HEK293T (cell line): ENCODE data around the gene DDIT4.

ENCODE experiments used
- ARNT ChIP-seq: fragments of 450-650 bp; IDR thresholded peaks from 2 replicates; pipeline ENCODE4 v1.6.1; 2017; ENCODE audit warnings: mild to moderate bottlenecking
- BHLHE40 ChIP-seq: fragments of 450-650 bp; IDR thresholded peaks from 2 replicates; pipeline ENCODE4 v1.6.1; 2016; ENCODE audit warnings: mild to moderate bottlenecking, moderate library complexity, borderline replicate concordance
- CTBP1 ChIP-seq: fragments of 450-650 bp; IDR thresholded peaks from 2 replicates; pipeline ENCODE4 v1.6.1; 2016; ENCODE audit warnings: borderline replicate concordance
- ELF4 ChIP-seq: fragments of 450-650 bp; IDR thresholded peaks from 2 replicates; pipeline ENCODE4 v1.6.1; 2017; ENCODE audit warnings: antibody characterized with exemption
- FOXM1 ChIP-seq: fragments of 450-650 bp; IDR thresholded peaks from 2 replicates; pipeline ENCODE4 v1.6.1; 2017; ENCODE audit warnings: mild to moderate bottlenecking, borderline replicate concordance
- HDGF ChIP-seq: fragments of 450-650 bp; IDR thresholded peaks from 2 replicates; pipeline ENCODE4 v1.6.1; 2017; ENCODE audit warnings: antibody characterized with exemption, borderline replicate concordance
- L3MBTL2 ChIP-seq: fragments of 450-650 bp; conservative IDR thresholded peaks from 2 replicates; pipeline ENCODE4 v1.6.1; 2016; ENCODE audit warnings: mild to moderate bottlenecking
- NFRKB ChIP-seq: fragments of 450-650 bp; IDR thresholded peaks from 2 replicates; pipeline ENCODE4 v1.6.1; 2016; ENCODE audit warnings: mild to moderate bottlenecking, moderate library complexity
- SP1 ChIP-seq: fragments of 450-650 bp; IDR thresholded peaks from 2 replicates; pipeline ENCODE4 v1.6.1; 2017
- SUZ12 ChIP-seq: fragments of 450-650 bp; IDR thresholded peaks from 2 replicates; pipeline ENCODE4 v1.6.1; 2016; ENCODE audit warnings: mild to moderate bottlenecking
- TARDBP ChIP-seq: fragments of 450-650 bp; IDR thresholded peaks from 2 replicates; pipeline ENCODE4 v1.6.1; 2016
- TF ChIP-seq, protein P1 (sequence below): fragments of 450-650 bp; IDR thresholded peaks from 2 replicates; pipeline ENCODE4 v1.6.1; 2016

DNA sequence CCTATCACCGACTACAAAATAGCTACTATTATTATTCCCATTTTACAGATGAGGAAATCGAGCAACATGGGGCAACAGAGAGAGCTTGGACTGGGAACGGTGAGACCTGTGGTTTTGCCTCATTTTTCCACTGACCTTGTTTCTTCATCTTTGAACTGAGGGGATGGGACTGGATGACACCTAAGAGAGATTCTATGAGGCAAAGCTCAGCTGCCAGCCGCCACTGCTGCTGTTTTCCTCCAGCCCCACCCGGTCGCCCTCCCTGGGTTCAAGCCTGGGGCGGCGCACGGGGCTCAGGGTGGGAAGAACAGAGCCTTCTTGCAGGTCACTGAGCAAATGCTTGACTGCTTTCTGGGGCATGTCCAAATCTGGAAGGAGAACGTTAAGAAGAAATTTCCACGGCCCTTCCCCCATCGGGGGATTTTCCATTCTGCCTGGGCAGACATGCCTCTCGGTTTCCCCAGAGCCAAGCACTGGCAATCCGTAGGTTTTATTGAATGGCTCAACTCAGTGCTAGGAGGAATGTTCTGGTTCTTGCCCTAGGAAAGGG lies 12.3 kb downstream of the DDIT4 start:
- TF ChIP-seq TARDBP (no peak), FOXM1 (no peak), SP1 (no peak), BHLHE40 (no peak), CTBP1 (no peak), ARNT (no peak), HDGF (no peak), NFRKB (no peak), L3MBTL2 (no peak), SUZ12 (no peak), ELF4 (no peak)
- TF ChIP-seq, protein P1, sequence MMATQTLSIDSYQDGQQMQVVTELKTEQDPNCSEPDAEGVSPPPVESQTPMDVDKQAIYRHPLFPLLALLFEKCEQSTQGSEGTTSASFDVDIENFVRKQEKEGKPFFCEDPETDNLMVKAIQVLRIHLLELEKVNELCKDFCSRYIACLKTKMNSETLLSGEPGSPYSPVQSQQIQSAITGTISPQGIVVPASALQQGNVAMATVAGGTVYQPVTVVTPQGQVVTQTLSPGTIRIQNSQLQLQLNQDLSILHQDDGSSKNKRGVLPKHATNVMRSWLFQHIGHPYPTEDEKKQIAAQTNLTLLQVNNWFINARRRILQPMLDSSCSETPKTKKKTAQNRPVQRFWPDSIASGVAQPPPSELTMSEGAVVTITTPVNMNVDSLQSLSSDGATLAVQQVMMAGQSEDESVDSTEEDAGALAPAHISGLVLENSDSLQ, result no peak
